AG04449 (cell line): Measurements from ENCODE around the gene USP9X.
"Not testable (repeated sequence)": the region's sequence is repeated elsewhere in the genome, so short reads cannot be mapped to it uniquely, and the experiment has no call there.

Experiments
- CTCF ChIA-PET: fragments of 350-600 bp; formaldehyde crosslinking; extraction: SDS; loops from one replicate; lab custom pipeline; 2021; ENCODE audit warnings: antibody characterized with exemption; lab: Yijun Ruan, JAX
- POLR2A ChIA-PET: fragments of 400-600, 350-600 bp; formaldehyde crosslinking; extraction: SDS; loops from one replicate; lab custom pipeline; 2020; ENCODE audit warnings: antibody characterized with exemption, inconsistent platforms; lab: Yijun Ruan, JAX
- DNase-seq: peaks from one replicate; pipeline ENCODE4 v3.0.0-alpha.2; 2010; ENCODE audit warnings: low read depth, low spot score
- H3K4me3 ChIP-seq: 2 replicates; pipeline ENCODE4 v1.5.1; 2011; ENCODE audit warnings: low read depth, mild to moderate bottlenecking, control low read depth, low read length
- TF ChIP-seq, protein P1 (sequence below): IDR thresholded peaks from one replicate; pipeline ENCODE4 v1.5.1; 2011; ENCODE audit warnings: mild to moderate bottlenecking, moderate library complexity, low read length, control low read depth, inconsistent platforms; ENCODE audit not compliant: insufficient read depth; ENCODE audit errors: missing control alignments

USP9X gene

DNA sequence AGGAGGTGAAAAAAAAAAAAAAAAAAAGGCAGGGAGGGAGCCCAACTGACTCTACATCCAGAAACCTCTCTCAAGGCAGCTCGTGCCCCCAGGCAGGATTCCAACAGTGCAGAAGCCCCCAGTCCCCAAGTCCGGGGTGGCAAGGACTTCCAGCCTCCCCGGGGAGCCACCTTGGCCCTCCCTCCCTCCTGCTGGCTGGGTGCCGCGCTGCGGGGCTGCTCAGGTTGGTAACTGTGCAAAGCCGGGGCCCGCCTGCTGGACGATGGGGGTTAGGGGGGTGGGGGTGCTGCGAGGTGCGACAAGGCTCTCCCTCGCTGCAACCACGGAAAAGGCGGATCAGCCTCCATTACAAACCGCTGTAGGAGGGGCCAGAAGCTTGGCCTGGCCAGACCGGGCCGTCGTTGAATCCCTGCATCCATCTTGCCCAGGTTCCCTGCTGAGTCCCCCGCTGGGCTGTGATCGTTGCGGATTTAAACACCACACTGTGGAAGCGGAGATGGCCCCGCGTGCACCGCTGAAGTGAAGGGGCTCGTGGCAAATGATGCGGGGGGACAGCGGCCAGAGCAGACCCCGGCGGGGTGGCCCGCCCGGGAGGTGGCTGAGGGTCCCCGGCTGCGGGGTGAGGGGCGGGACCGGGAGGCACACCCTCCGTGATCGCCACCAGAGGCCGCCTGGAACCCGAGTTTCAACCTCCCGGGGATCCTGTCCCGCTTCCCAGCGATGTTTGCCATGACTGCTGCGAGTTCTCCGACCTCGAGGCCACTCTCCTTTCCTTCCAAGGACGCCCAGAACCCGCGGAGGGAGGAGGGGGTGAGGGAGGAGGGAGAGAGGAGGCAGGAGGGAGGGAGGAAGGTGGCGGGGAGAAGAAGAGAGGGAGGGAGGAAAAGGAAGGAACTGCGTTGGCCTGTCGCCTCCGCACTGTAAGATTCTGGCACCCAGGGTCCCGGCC lies 190.7 kb downstream of the USP9X start:
- no peak for DNase-seq
- POLR2A ChIA-PET: interaction anchor here (0.9 kb wide), 1 partner anchor 58 kb away, joined by 3 read pairs; the partner anchor contains the start of gene DDX3X
- CTCF ChIA-PET: interaction anchor here (0.6 to 1.3 kb wide), 4 partner anchors 95 to 737 kb away, joined by 3 to 4 read pairs (median 3); no protein-coding TSS in a partner anchor
- H3K4me3 ChIP-seq: peak overlapping the region; percentile 55
- TF ChIP-seq, protein P1, sequence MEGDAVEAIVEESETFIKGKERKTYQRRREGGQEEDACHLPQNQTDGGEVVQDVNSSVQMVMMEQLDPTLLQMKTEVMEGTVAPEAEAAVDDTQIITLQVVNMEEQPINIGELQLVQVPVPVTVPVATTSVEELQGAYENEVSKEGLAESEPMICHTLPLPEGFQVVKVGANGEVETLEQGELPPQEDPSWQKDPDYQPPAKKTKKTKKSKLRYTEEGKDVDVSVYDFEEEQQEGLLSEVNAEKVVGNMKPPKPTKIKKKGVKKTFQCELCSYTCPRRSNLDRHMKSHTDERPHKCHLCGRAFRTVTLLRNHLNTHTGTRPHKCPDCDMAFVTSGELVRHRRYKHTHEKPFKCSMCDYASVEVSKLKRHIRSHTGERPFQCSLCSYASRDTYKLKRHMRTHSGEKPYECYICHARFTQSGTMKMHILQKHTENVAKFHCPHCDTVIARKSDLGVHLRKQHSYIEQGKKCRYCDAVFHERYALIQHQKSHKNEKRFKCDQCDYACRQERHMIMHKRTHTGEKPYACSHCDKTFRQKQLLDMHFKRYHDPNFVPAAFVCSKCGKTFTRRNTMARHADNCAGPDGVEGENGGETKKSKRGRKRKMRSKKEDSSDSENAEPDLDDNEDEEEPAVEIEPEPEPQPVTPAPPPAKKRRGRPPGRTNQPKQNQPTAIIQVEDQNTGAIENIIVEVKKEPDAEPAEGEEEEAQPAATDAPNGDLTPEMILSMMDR: peak; percentile 64

DNA sequence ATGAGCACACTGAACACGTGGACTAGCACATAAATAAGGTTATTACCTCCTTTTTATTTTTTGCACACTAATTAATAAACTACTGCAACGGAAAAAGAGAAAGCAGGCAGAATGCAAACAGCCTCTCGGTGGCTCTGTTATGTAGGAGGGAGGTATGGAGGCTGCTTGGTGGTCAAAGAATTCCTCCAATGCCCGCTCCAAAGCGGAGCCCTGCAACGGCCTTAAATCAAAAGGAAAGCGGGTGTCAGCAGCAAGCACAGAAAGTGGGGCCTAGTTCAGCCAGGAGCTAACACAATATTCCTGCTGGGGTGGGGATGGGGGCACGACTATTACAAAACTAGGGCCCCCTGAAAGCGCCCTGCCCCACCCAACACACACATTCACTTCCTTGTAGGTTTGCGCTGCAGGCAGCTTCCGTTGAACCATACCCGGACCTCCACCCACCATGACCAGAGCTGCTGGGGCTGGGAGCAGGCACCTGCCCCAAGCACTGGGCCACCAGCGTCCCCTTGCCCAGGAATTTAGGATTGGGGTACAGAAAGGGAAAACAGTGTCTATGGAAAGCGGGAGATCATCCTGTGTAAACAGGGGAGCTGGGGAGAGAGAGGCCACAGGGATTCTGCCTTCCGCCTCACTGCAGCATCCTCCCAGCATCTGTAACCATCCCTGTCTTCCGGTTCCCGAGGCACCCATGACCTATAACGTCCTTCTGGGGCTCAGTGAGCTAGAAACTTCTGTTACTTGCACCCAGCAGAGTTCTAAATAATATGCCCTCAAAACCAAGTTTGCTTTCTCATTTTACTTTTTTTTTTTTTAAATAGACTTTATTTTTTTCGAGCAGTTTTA lies 191.6 kb downstream of the USP9X start:
- ChIA-PET CTCF (interaction anchor here (0.6 kb wide), 1 partner anchor 253 kb away, joined by 3 read pairs; no protein-coding TSS in a partner anchor), POLR2A (interaction anchor here (0.7 to 0.9 kb wide), 2 partner anchors 31 to 57 kb away, joined by 3 read pairs; partner anchors contain the start of gene DDX3X)
- peak overlapping the region; percentile 55 for H3K4me3 ChIP-seq
- DNase-seq: no peak
- TF ChIP-seq, protein P1: no peak

DNA sequence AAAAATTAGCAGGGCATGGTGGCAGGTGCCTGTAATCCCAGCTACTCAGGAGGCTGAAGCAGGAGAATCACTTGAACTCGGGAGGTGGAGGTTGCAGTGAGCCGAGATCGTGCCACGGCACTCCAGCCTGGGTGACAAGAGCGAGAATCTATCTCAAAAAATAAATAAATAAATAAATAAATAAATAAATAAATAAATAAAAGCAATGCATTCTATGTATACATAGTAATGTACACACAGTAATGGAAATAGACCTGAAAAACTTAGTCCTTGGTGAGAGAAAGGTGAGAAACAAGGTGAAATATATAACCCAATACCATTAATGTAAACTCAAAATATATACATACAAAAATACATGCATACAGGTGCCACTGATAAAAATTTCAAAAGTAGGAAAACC lies 197.1 kb downstream of the USP9X start:
- H3K4me3 ChIP-seq, DNase-seq, POLR2A ChIA-PET, CTCF ChIA-PET: not testable (repeated sequence)

DNA sequence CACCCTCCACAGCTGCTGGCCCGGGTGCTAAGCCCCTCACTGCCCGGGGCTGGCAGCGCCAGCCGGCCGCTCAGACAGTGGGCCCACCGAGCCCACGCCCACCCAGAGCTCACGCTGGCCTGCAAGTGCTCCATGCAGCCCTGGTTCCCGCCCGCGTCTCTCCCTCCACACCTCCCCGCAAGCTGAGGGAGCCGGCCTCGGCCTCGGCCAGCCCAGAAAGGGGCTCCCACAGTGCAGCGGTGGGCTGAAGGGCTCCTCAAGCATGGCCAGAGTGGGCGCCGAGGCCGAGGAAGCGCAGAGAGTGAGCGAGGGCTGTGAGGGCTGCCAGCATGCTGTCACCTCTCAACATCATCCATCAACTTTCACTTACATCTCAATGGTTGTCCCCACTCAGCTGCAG lies 200.7 kb downstream of the USP9X start:
- CTCF ChIA-PET, H3K4me3 ChIP-seq, POLR2A ChIA-PET, DNase-seq: not testable (repeated sequence)
